Mesodermal cell (in vitro differentiated cells): ENCODE data around the gene EPN2.

Experiments used
- H3K27ac ChIP-seq: 2 replicates; pipeline ENCODE4 v1.7.0; 2013; ENCODE audit warnings: mild to moderate bottlenecking, low read depth, low read length, moderate library complexity; ENCODE audit not compliant: severe bottlenecking
- H3K36me3 ChIP-seq: 2 replicates; pipeline ENCODE4 v1.7.1; 2013; ENCODE audit warnings: mild to moderate bottlenecking, low read length, moderate library complexity; ENCODE audit not compliant: control insufficient read depth, insufficient read depth
- H3K4me1 ChIP-seq: one replicate; pipeline ENCODE4 v1.7.1; 2013; ENCODE audit warnings: mild to moderate bottlenecking, low read length; ENCODE audit not compliant: insufficient read depth, control insufficient read depth, poor library complexity, severe bottlenecking
- H3K4me3 ChIP-seq: 2 replicates; pipeline ENCODE4 v1.7.0; 2013; ENCODE audit warnings: low read length, control low read depth, mild to moderate bottlenecking; ENCODE audit not compliant: insufficient read depth, poor library complexity, severe bottlenecking; ENCODE audit errors: extremely low read depth
- H3K9me3 ChIP-seq: 2 replicates; pipeline ENCODE4 v1.7.1; 2013; ENCODE audit warnings: mild to moderate bottlenecking, low read length, moderate library complexity; ENCODE audit not compliant: control insufficient read depth
- WGBS, 2 experiments: methylation state at CpG; one replicate each; pipeline ENCODE4 v1.1.5; 2013; ENCODE audit warnings: missing lambda C conversion rate in 2 of 2; ENCODE audit not compliant: insufficient coverage in 2 of 2; 5-methylcytosine and 5-hydroxymethylcytosine counted together

Gene EPN2

GRCh38 chr17:19360772-19361171 is 123.6 kb downstream of the EPN2 start:
- H3K9me3 ChIP-seq, result no peaks in the 10 kb centered on the region
- peaks cover 10% of the 10 kb centered on the region for H3K4me1 ChIP-seq
- 90 to 98% methylated on average over 7 of the region's 8 CpGs for WGBS, 2 experiments
- H3K36me3 ChIP-seq, result no peaks in the 10 kb centered on the region
- no peak overlapping the region for H3K27ac ChIP-seq
- no peak overlapping the region for H3K4me3 ChIP-seq

DNA sequence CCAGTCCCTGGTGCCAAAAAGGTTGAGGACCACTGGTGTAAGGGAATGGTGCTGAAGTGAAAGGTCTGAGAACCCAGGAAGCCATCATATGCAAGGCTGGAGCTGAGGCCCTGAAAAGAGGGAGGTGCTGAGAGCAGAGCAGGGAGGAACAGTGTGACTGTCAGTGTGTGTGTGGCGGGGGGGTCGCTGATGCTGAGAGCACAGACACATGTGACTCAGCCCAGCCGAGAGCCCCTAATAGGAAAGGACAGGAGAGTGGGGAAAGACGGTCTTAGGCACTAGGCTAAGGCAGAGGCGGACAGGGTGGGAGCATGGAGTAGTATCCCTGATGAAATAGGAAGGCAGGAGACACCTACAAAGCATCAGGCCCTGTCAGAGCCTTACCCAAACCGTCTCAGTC is 124.2 kb downstream of the EPN2 start:
- Histone ChIP-seq H3K36me3 (no peaks in the 10 kb centered on the region), H3K9me3 (no peaks in the 10 kb centered on the region), H3K27ac (no peak overlapping the region), H3K4me1 (peaks cover 10% of the 10 kb centered on the region), H3K4me3 (no peak overlapping the region)
- 85 to 86% methylated on average over 3 to 4 of the region's 6 CpGs for WGBS, 2 experiments

DNA sequence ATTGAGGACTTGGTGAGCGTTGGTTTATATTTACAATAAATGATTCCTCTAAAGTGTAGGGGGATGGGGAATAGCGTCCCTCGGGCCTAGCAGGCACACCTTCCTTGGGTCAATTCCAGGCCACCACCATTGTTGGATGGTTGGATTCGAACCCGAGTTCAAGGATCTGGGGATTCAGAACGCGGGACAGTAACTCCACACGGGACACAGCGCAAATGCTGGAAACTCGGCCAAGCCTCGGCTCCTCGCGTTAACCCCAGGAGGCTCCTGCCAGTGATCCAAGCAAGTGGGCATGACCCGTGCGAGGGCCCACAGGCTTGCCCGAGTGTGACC is 124.7 kb downstream of the EPN2 start:
- H3K27ac ChIP-seq, result peak overlapping the region; percentile 87
- no peaks in the 10 kb centered on the region for H3K36me3 ChIP-seq
- 27 to 29% methylated on average over 15 to 16 of the region's 16 CpGs for WGBS, 2 experiments
- H3K4me3 ChIP-seq, result peak overlapping the region; percentile 66
- H3K9me3 ChIP-seq, result no peaks in the 10 kb centered on the region
- H3K4me1 ChIP-seq, result peaks cover 10% of the 10 kb centered on the region

- Histone ChIP-seq H3K27ac (peak within 1 kb of the TSS; percentile 87), H3K36me3 (no peaks in the 10 kb centered on the region), H3K9me3 (no peaks in the 10 kb centered on the region), H3K4me1 (peaks cover 7% of the 10 kb centered on the region), H3K4me3 (peak within 1 kb of the TSS; percentile 66)
- WGBS, 2 experiments, result 1% methylated on average over 69 to 73 of the region's 83 CpGs
Measured at GRCh38 chr17:19362277-19363113, 125.3 kb downstream of the EPN2 start, which contains the start of gene B9D1. TSS of gene B9D1 (minus strand) at chr17:19362723. CDS start at chr17:19362569, 154 bp downstream.

GRCh38 chr17:19363114-19363438 is 125.9 kb downstream of the EPN2 start:
- Histone ChIP-seq H3K27ac (no peak overlapping the region), H3K9me3 (no peaks in the 10 kb centered on the region), H3K36me3 (no peaks in the 10 kb centered on the region), H3K4me1 (peaks cover 7% of the 10 kb centered on the region), H3K4me3 (peak overlapping the region; percentile 66)
- 40 to 42% methylated on average over 11 to 14 of the region's 14 CpGs for WGBS, 2 experiments

GRCh38 chr17:19363460-19364035 is 126.4 kb downstream of the EPN2 start:
- WGBS, 2 experiments, result 53 to 64% methylated on average over 4 to 6 of the region's 6 CpGs
- Histone ChIP-seq H3K9me3 (no peaks in the 10 kb centered on the region), H3K4me1 (peaks cover 7% of the 10 kb centered on the region), H3K27ac (no peak overlapping the region), H3K4me3 (no peak overlapping the region), H3K36me3 (no peaks in the 10 kb centered on the region)

DNA sequence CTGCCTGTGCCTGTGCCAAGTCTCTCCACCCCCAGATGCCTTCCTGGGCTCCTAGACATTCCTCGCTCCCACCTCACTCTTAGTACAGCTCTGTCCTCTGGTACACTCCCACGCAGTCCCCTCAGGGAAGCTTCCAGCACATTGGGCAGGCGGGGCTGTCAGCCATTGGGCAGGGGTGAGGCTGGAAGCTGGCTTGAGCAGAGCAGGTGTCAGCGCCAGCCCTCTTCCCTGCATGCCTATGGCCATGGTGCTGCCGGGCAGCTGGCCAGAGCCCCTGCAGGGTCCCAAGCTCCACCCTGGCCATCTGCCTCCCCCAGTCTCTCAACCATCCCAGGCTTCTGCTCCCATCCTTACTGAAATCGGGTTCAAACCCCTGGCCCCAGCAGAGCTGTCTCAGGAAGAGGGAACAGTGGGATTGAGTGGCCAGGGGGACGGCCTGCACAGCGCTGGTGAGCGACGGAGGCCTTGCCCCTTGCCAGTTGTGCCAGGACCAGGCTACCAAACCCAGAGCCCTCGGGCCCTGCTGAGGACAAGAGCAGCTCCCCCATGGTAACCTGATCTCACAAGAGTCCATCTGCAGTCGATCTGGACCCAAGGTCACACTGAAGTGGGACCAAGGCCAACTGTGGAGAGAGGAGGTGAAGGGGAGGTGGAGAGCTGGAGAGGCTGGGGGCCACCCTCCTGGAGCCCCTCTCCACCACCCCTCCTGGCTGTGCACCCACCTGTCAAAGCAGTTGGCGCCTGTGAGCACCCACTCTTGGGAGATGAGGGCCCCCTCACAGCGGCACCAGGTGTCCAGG is 127.7 kb downstream of the EPN2 start:
- no peak overlapping the region for H3K27ac ChIP-seq
- no peaks in the 10 kb centered on the region for H3K9me3 ChIP-seq
- H3K4me1 ChIP-seq, result peaks cover 7% of the 10 kb centered on the region
- no peaks in the 10 kb centered on the region for H3K36me3 ChIP-seq
- WGBS, 2 experiments, result 85 to 88% methylated on average over 11 to 12 of the region's 14 CpGs
- H3K4me3 ChIP-seq, result no peak overlapping the region

DNA sequence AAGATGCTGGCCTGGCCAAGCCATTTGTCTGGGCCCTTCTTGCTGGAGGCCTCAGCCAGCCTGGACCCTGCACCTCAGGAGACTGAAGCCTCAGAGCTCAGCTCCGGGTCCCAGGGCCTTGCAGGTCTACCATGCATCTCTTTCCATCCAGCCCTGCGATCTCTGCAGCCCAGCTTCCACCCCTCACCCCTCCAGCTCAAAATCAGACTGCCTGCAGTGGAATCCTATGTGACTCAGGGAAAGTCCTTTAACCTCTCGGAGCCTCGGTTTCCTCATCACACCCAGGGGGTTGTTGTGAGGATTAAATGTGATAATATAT is 128.3 kb downstream of the EPN2 start:
- 93 to 100% methylated on average over 2 of the region's 4 CpGs for WGBS, 2 experiments

DNA sequence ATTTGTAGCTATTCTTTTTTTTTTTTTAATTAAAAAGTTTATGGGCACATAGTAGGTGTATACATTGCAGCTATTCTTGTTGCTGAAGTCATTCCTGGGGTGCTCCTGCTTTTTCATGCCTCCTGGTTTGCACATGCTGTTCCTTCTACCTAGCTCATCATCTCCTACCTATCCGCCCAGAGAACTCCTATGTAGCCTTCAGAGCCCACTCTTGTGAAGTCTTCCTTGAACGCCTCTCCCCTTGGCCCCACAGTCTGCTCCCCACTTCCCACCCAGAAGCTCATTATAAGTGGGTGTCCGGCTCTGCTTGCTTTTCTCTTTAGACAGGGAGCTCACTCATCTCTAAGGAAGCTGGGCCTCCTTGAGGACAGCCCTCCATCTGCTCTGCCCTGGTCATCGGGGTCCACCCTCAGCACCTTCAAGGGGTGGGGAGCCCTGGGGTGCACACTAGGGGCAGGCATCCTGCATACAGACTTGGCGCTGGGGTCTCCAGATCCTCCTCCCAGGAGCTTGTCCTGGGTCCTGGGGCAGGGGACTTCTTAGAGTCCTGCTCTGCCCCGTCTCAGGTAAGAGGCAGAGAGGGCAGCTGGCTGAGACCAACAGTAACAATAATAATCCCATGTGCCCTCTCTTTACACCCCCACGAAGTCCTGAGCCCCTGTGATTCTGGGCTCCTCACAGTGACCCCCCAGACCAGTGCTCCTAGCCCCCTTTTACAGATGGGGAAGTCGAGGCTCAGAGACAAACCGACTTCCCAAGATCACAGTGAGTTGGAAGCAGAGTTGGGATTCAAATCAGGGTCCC is 128.9 kb downstream of the EPN2 start:
- WGBS, 2 experiments, result 80 to 89% methylated on average over 3 to 6 of the region's 9 CpGs
- no peaks in the 10 kb centered on the region for H3K9me3 ChIP-seq
- no peak overlapping the region for H3K27ac ChIP-seq
- H3K4me1 ChIP-seq, result peaks cover 10% of the 10 kb centered on the region
- H3K4me3 ChIP-seq, result no peak overlapping the region
- no peaks in the 10 kb centered on the region for H3K36me3 ChIP-seq

More for the DNA sequence above, 128.3 kb downstream of the EPN2 start:
- Histone ChIP-seq H3K36me3 (no peaks in the 10 kb centered on the region), H3K27ac (no peak overlapping the region), H3K9me3 (no peaks in the 10 kb centered on the region), H3K4me1 (peaks cover 10% of the 10 kb centered on the region), H3K4me3 (no peak overlapping the region)

DNA sequence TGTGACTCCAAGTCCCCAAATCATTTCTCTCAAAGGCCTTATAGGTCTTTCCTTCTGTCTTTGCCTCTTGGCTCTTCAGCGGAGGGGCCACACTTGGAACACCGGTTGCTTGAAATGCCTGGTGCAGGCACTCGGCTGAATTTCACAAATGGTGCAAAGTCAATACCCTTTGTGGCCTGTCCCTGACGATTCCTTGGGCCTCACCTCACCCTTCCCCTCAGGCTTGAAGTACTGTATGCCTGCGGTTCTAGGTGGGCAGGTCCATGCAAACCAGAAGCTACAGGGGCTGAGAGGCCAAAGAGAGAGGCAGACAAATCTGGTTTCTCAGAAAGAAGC is 129.4 kb downstream of the EPN2 start:
- WGBS, 2 experiments, result 89 to 94% methylated on average over 4 to 5 of the region's 5 CpGs
- H3K36me3 ChIP-seq, result no peaks in the 10 kb centered on the region
- H3K4me3 ChIP-seq, result no peak overlapping the region
- H3K9me3 ChIP-seq, result no peaks in the 10 kb centered on the region
- no peak overlapping the region for H3K27ac ChIP-seq
- H3K4me1 ChIP-seq, result peaks cover 8% of the 10 kb centered on the region
